Middle frontal gyrus (tissue), 1 donor: ENCODE measurements around the gene DCLK1.

Experiments
- DNase-seq: peaks from one replicate; pipeline ENCODE4 v3.0.0-alpha.2; 2015; ENCODE audit warnings: low spot score; ENCODE audit errors: extremely low spot score

The DCLK1 gene

DNA sequence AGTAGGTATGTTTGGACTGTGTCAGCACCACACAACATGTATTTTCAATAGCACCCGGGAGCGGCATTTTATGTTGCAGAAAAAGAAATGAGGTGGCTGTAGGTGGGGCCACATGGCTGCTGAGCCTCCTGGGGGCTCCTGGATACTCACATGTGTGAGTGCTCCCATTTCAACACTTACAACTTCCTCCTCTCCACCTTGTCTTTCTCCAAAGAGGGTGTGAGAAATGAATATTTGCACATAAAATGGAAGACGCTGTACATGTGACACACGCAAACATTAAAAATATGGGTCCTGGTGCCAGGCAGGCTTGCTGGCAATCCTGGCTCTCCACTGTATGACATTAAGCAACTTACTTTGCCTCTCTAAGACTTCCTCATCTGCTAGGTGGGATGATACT lies 222.1 kb downstream of the DCLK1 start:
- DNase-seq, result no peak

GRCh38 chr13:35908226-35908625 lies 223.0 kb downstream of the DCLK1 start:
- DNase-seq, result no peak

DNA sequence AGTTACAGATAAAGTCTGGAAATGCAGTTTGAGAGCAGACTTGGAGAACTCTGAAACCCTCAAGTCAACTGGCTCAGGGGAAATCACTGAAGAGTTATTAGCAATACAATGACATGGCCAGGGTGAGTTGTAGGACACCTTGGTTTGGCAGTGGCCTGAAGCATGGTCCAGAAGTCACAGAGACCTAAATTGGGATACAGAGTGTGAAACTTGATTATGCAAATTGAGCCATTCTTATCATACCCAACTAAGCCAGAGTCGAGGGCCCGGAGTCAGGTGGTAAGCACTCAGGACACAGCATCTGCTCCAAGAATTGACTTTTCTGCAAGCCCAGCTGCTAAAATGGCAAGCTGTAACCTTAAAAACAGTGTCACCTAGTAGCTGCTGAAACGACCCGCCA lies 224.5 kb downstream of the DCLK1 start:
- no peak for DNase-seq

- DNase-seq, result no peak
These were observed 228.1 kb downstream of the DCLK1 start for GRCh38 chr13:35903075-35903474.

GRCh38 chr13:35898041-35898440 lies 233.1 kb downstream of the DCLK1 start:
- DNase-seq, result no peak

DNA sequence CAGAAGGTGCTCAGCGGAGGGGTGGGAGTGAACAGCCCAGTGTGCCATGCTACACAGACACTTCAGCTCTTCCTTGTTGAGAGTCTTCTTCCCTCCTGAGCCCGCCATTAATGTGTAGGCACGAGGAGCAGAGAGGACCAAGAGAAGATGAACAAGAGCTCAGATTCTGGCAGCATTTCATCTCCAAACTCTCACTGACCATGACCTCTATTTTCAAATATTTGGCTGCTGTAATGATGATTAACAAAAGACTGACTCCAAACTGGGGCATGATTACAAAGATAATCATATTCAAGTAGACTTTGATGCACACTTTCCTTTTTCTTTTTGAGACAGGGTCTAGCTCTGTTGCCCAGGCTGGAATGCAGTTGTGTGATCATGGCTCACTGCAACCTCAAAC lies 236.5 kb downstream of the DCLK1 start:
- no peak for DNase-seq

DNA sequence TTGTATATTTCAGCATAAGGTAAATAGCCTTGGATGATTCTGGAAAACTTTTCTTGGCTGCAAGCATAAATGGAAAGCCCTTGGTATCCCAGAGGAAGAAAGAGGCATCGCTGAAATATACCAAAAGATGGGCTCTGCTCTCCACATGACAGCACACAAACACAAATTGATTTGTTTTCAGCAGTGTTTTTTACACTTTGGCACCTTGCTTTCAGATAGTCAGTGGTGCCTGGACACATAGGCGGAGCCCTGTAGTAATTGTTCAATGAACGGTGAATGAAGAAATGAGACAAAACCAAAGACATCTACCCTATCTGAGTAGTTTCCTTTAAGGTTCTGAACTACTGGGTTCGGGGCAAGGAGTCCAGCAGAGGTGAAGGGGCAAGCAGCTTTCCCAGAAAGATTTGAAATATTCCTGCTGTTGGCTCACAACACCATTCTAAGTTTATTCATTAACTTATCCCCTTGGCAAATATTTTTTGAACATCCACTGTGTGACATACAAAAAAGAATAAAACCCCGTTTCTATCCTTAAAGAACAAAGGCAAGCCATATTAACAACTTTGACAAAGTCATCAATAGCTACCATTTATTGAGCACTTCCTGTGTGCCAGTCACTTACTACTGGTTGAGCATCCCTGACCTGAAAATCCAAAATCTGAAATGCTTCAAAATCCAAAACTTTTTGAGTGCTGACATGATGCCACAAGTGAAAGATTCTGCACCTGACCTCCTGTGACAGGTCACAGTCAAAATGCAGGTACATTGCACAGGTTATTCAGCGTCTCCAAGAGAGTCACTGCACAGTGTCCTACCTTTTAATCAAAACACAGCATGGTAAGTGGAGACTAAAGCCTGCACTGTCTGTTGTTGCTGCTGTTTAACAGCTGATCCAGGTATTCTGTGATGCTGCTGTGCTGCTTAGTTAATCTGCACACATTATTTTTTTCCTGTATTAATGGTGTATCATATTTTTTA lies 238.1 kb downstream of the DCLK1 start:
- DNase-seq, result no peak

DNA sequence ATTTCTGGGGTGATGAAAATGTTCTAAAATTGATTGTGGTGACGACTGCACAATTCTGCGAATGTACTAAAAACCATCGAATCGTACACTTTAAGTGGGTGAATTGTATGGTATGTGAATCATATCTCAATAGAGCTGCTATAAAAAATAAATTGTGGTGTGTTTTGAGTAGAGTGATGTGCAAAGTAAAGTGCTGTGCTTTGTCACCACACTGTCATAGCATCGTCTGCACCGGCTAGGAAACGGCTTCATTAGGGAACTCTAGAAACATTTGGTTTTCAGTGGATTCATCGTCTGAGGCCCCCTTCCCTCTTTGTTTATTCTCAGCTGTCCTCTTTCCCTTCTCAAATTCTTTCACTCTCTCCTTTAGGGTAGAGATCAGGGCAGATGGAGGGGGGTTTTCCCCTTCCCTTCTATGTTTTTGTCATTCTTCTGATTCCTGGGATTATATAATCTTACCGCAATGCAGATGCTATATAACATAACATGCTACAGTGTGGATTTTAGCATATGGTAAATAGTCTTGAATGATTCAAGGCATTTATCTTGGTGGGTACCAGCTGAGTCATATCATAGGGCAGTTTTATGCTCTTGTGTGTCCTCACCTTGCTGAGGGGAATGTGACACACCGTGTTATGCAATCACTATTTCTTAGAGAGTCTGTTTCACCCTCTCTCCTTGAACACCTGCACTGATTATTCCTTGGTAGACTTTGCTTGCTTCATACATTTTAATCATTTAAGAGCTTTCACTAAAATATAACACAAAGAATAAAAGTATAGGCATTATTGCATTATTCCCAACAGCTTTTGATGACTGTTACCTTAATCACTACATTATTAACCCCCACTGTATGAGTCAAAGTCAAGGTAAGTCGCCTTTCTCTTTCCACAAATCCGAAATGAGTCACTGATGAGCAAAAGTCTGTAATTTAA lies 239.4 kb downstream of the DCLK1 start:
- DNase-seq, result no peak

DNA sequence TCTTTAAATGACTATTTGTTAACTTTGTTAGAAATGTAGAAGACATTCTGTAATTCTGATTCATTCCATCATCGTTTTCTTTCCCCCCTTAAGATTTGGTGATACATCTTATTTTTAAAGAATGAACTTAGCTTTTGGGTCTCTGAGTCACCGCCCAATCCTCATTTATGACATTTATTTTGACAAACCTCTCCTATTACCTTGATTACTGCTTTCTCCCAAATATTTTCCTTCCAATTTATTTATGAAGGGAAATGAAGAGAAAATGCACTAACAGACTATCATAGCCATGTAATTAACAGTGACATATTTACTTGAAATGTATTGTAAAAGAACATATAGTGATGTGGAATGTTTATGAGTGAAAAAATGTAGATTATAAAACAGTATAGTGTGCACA lies 241.6 kb downstream of the DCLK1 start:
- no peak for DNase-seq

DNA sequence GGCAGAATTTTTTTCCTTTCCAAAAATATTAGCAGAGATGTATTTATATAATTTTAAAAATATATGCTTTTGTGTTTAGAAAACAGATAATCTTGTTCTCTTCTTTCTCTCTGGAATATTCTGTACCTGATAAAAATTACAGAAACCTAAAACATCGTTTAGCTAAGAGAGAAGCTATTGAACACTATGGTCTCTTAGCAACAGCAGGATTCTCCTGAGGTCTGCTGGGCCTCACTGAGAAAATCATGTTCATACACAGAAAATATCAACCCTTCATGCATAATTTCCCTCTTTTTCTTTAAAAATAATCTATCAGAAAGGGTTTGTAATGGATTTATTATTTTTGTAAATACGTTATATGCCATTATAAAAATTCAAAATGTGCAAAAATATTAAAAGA lies 242.2 kb downstream of the DCLK1 start:
- DNase-seq, result no peak

- no peak for DNase-seq
These were observed 242.7 kb downstream of the DCLK1 start for GRCh38 chr13:35888457-35888883.

DNA sequence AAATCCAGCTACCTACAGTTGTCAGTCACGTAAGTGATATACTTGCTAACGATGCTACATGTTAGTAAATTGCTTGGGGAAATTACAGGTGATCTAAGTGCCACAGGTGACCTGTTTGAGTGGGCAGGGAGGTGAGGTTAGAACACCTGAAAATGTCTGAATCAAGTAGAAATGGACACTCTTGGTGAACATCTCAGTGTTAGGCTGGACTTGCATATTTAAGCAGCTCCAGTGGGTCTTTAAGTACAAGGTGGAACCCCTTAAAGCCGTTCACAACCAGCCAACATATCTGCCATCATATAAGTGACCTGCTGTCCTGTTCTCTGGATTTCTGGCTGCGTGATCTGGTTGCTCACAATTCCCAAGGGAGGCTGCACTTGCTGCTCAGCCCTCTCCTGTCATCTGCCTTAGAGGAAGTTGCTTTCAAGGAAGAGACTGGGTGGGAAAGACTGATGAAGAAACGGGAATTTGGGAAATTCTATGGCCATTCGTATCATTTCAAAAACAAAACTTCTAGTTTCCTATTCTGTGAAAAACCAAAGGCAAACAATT lies 244.0 kb downstream of the DCLK1 start:
- no peak for DNase-seq

GRCh38 chr13:35886332-35887114 lies 244.7 kb downstream of the DCLK1 start:
- DNase-seq, result no peak

DNA sequence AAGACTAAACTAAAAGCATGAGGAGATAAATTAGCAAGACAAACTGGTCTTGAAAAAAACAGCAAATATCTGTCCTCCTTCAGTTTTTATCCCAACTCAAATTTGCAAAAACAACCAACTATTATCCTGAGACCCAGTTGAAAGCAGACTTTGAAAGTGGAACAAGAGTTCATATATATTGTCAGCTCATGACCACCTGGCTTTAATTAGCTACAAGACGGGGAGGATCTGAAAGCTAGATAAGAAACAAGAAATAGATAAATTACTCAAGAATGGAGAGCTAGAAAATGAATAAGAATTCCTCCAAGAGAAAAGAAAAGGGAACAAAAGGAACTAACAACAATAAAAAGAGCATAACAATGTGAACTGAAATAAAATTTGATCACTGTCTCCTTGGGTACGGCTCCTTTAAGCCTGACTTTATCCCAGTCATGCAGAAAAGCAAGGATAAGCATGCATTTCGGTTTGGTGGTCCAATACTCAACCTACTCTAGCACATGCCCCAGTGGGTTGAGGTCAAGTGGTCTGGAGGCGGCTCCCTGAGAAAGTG lies 246.9 kb downstream of the DCLK1 start:
- DNase-seq, result no peak

GRCh38 chr13:35882722-35883497 lies 248.3 kb downstream of the DCLK1 start:
- no peak for DNase-seq

DNA sequence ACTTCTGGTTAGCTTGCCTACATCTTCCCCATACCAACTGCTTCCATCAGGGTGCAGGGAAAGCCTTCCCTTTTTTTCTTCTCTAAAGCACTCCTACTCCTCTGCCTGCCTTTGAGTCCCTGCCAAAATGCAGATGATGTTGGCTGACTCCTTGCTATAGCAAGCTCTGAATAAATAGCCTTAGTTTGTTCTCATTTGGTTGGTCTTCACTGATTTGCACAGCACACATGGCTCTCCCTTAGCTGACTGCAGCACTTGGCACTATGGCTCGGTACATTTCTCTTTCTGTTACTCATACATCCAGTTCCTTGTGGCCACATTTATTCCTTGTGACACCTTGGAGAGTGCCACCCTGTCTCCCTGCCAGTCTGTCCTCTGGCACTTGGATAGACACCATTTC lies 249.8 kb downstream of the DCLK1 start:
- peak; percentile 70 for DNase-seq

DNA sequence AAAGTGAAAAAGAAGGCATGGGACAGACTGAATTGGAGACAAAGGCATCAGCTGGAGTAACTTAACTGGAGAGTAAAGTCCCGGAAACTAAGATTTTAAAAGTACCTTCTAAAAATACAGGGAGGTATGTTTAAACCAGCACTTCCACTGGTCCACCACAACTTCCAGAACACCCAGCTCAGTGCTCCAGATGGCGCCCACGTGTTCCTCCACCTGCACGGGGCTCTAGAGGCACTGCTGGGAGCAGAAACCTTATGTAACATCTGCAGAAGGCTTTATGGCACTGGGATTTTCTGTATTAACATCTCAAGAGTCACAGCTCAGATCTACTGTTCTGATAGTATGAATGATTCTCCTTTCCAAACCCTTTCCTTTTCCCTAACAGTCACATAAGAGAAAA lies 252.1 kb downstream of the DCLK1 start:
- no peak for DNase-seq

DNA sequence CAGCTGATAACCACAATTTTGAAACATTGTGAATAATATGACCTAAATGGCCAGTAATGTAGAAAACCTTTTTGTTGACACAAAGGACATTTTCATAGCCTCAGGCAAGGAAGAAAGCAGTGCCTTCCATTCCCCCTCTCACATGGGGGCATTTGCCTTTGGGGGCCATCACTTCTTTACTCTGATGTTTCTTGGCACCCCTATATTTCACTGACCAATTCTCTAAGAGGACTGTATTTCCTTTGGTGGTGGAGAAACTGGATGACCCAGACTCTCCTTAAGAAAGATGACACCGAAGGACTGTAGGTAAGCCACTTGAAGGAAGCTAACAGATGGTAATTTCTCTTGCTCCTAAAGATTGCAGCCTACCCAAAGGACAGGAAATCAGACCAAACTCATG lies 254.6 kb downstream of the DCLK1 start:
- DNase-seq, result no peak

- no peak for DNase-seq
These were observed 256.5 kb downstream of the DCLK1 start for GRCh38 chr13:35874704-35875103.

GRCh38 chr13:35872369-35872768 lies 258.8 kb downstream of the DCLK1 start:
- DNase-seq, result no peak
